ENCODE results near the gene FDXACB1. TPM values are rescaled to one million over a fixed set of nuclear protein-coding genes. Genes with fewer than 3 reads are reported as not detected.

The FDXACB1 gene
- total RNA-seq, 1 donor from 2014 or later: 1.7 TPM

- Histone ChIP-seq H3K9me3 (ENCODE audit: insufficient read depth, low read depth, low read length) (no peaks in the 10 kb centered on the region), H3K27ac (ENCODE audit: low read depth, low read length) (no peak overlapping the region), H3K9ac (ENCODE audit: low read length) (peak overlapping the region; percentile 25), H4K20me1 (ENCODE audit: insufficient read depth, low read length) (no peaks in the 10 kb centered on the region), H3K36me3 (ENCODE audit: insufficient read depth, low read length) (no peaks in the 10 kb centered on the region), H3K4me1 (ENCODE audit: insufficient read depth, low read length) (peaks cover 21% of the 10 kb centered on the region), H3K27me3 (ENCODE audit: insufficient read depth, low read length) (no peaks in the 10 kb centered on the region), H3K4me3 (ENCODE audit: insufficient read depth, low read depth, low read length) (no peak overlapping the region), H3K4me2 (ENCODE audit: low read length) (peak overlapping the region; percentile 58), H2AFZ (ENCODE audit: low read depth, low read length) (no peak overlapping the region), H3K79me2 (ENCODE audit: insufficient read depth, low read length) (no peaks in the 10 kb centered on the region)
- FAIRE-seq (no peak), DNase-seq (ENCODE audit: low read depth) (peak; percentile 72)
- Mint-ChIP-seq H3K27ac (ENCODE audit: unreplicated experiment) (peak overlapping the region; percentile 12), H3K27me3 (ENCODE audit: low read depth, unreplicated experiment) (peaks cover 4% of the 10 kb centered on the region), H3K9me3 (ENCODE audit: unreplicated experiment) (no peaks in the 10 kb centered on the region), H3K36me3 (ENCODE audit: low read depth, unreplicated experiment) (no peaks in the 10 kb centered on the region), H3K4me3 (ENCODE audit: unreplicated experiment) (no peak overlapping the region), H3K4me1 (ENCODE audit: low read depth, unreplicated experiment) (peaks cover 9% of the 10 kb centered on the region)
- no peak for TF ChIP-seq CTCF (IDR thresholded peaks at IDR 0.05; ENCODE audit: insufficient read depth, low read depth, low read length)
- no peak for TF ChIP-seq EZH2 (IDR thresholded peaks at IDR 0.05; ENCODE audit: insufficient read depth, low read length)
Measured at GRCh38 chr11:111922803-111923202, 43.8 kb upstream of the FDXACB1 start.

- Histone ChIP-seq H3K4me2 (ENCODE audit: low read length) (no peak overlapping the region), H3K4me3 (ENCODE audit: insufficient read depth, low read depth, low read length) (no peak overlapping the region), H2AFZ (ENCODE audit: low read depth, low read length) (no peak overlapping the region), H3K36me3 (ENCODE audit: insufficient read depth, low read length) (no peaks in the 10 kb centered on the region), H3K9ac (ENCODE audit: low read length) (no peak overlapping the region), H3K79me2 (ENCODE audit: insufficient read depth, low read length) (no peaks in the 10 kb centered on the region), H3K4me1 (ENCODE audit: insufficient read depth, low read length) (peaks cover 18% of the 10 kb centered on the region), H3K27ac (ENCODE audit: low read depth, low read length) (no peak overlapping the region), H3K9me3 (ENCODE audit: insufficient read depth, low read depth, low read length) (no peaks in the 10 kb centered on the region), H4K20me1 (ENCODE audit: insufficient read depth, low read length) (no peaks in the 10 kb centered on the region), H3K27me3 (ENCODE audit: insufficient read depth, low read length) (no peaks in the 10 kb centered on the region)
- TF ChIP-seq EZH2 (IDR thresholded peaks at IDR 0.05; ENCODE audit: insufficient read depth, low read length) (no peak), CTCF (IDR thresholded peaks at IDR 0.05; ENCODE audit: insufficient read depth, low read depth, low read length) (no peak)
- H3K4me3 Mint-ChIP-seq (ENCODE audit: unreplicated experiment): no peak overlapping the region
- DNase-seq (ENCODE audit: low read depth) (no peak), FAIRE-seq (no peak)
- H3K27me3 Mint-ChIP-seq (ENCODE audit: low read depth, unreplicated experiment): peaks cover 4% of the 10 kb centered on the region
- H3K36me3 Mint-ChIP-seq (ENCODE audit: low read depth, unreplicated experiment): no peaks in the 10 kb centered on the region
- H3K27ac Mint-ChIP-seq (ENCODE audit: unreplicated experiment): no peak overlapping the region
- no peaks in the 10 kb centered on the region for H3K9me3 Mint-ChIP-seq (ENCODE audit: unreplicated experiment)
- H3K4me1 Mint-ChIP-seq (ENCODE audit: low read depth, unreplicated experiment): peaks cover 9% of the 10 kb centered on the region
Measured at GRCh38 chr11:111921541-111922230, 42.7 kb upstream of the FDXACB1 start.

GRCh38 chr11:111920908-111921307 lies 41.9 kb upstream of the FDXACB1 start:
- H3K27me3 Mint-ChIP-seq (ENCODE audit: low read depth, unreplicated experiment): peaks cover 4% of the 10 kb centered on the region
- H3K4me3 ChIP-seq (ENCODE audit: insufficient read depth, low read depth, low read length): no peak overlapping the region
- H3K9ac ChIP-seq (ENCODE audit: low read length): no peak overlapping the region
- no peaks in the 10 kb centered on the region for H3K27me3 ChIP-seq (ENCODE audit: insufficient read depth, low read length)
- TF ChIP-seq EZH2 (IDR thresholded peaks at IDR 0.05; ENCODE audit: insufficient read depth, low read length): no peak
- no peak for TF ChIP-seq CTCF (IDR thresholded peaks at IDR 0.05; ENCODE audit: insufficient read depth, low read depth, low read length)
- H3K4me2 ChIP-seq (ENCODE audit: low read length): no peak overlapping the region
- no peaks in the 10 kb centered on the region for H3K36me3 Mint-ChIP-seq (ENCODE audit: low read depth, unreplicated experiment)
- H3K4me3 Mint-ChIP-seq (ENCODE audit: unreplicated experiment): no peak overlapping the region
- H3K27ac Mint-ChIP-seq (ENCODE audit: unreplicated experiment): no peak overlapping the region
- FAIRE-seq (no peak), DNase-seq (ENCODE audit: low read depth) (no peak)
- no peak overlapping the region for H2AFZ ChIP-seq (ENCODE audit: low read depth, low read length)
- H3K4me1 Mint-ChIP-seq (ENCODE audit: low read depth, unreplicated experiment): peaks cover 4% of the 10 kb centered on the region
- H3K9me3 Mint-ChIP-seq (ENCODE audit: unreplicated experiment): no peaks in the 10 kb centered on the region
- H3K9me3 ChIP-seq (ENCODE audit: insufficient read depth, low read depth, low read length): no peaks in the 10 kb centered on the region
- no peaks in the 10 kb centered on the region for H3K79me2 ChIP-seq (ENCODE audit: insufficient read depth, low read length)
- no peak overlapping the region for H3K27ac ChIP-seq (ENCODE audit: low read depth, low read length)
- H4K20me1 ChIP-seq (ENCODE audit: insufficient read depth, low read length): no peaks in the 10 kb centered on the region
- H3K36me3 ChIP-seq (ENCODE audit: insufficient read depth, low read length): no peaks in the 10 kb centered on the region
- H3K4me1 ChIP-seq (ENCODE audit: insufficient read depth, low read length): peaks cover 12% of the 10 kb centered on the region

Data from astrocyte (in vitro differentiated cells and primary cell).